ENCODE results near the gene TMEM82. TPM values are rescaled to one million over a fixed set of nuclear protein-coding genes. Genes with fewer than 3 reads are reported as not detected.

Gene TMEM82
- total RNA-seq, 1 experiment from 2014 or later: not detected

GRCh38 chr1:15736038-15736891 is 6.0 kb upstream of the TMEM82 start, which contains the start of gene SLC25A34:
SLC25A34 (plus strand) TSS chr1:15736258; CDS start chr1:15736486, 228 bp downstream.
- POLR2A ChIA-PET: interaction anchor here (1.4 kb wide), 1 partner anchor 56 kb away, joined by 3 read pairs; no protein-coding TSS in a partner anchor
- no peak for TF ChIP-seq CTCF (IDR thresholded peaks at IDR 0.05; ENCODE audit: unreplicated experiment)
- DNase-seq (ENCODE audit: unreplicated experiment): no peak
- no TSS peak for BruUV-seq (replicated peaks)
- Mint-ChIP-seq H3K27ac (ENCODE audit: low read depth, unreplicated experiment) (no peak within 1 kb of the TSS), H3K4me1 (ENCODE audit: insufficient read depth, unreplicated experiment) (peaks cover 3% of the 10 kb centered on the region), H3K9me3 (ENCODE audit: unreplicated experiment) (no peaks in the 10 kb centered on the region), H3K36me3 (ENCODE audit: insufficient read depth, unreplicated experiment) (peaks cover 17% of the 10 kb centered on the region), H3K27me3 (ENCODE audit: insufficient read depth, unreplicated experiment) (no peaks in the 10 kb centered on the region), H3K4me3 (ENCODE audit: unreplicated experiment) (no peak within 1 kb of the TSS)
- CTCF ChIA-PET: interaction anchor here (0.5 to 0.7 kb wide), 4 partner anchors 41 to 597 kb away, joined by 3 read pairs; no protein-coding TSS in a partner anchor
- intact Hi-C loops (cut with micrococcal nuclease): no loop called here

- no peak for DNase-seq (ENCODE audit: unreplicated experiment)
- intact Hi-C loops (cut with micrococcal nuclease): no loop called here
- peaks cover 7% of the 10 kb centered on the region for H3K4me1 Mint-ChIP-seq (ENCODE audit: insufficient read depth, unreplicated experiment)
- CTCF ChIA-PET: interaction anchor here (0.6 to 0.7 kb wide), 2 partner anchors 41 to 320 kb away, joined by 3 read pairs; no protein-coding TSS in a partner anchor
- H3K27me3 Mint-ChIP-seq (ENCODE audit: insufficient read depth, unreplicated experiment): no peaks in the 10 kb centered on the region
- no peak overlapping the region for H3K27ac Mint-ChIP-seq (ENCODE audit: low read depth, unreplicated experiment)
- H3K36me3 Mint-ChIP-seq (ENCODE audit: insufficient read depth, unreplicated experiment): peaks cover 17% of the 10 kb centered on the region
- H3K4me3 Mint-ChIP-seq (ENCODE audit: unreplicated experiment): no peak overlapping the region
- no peak for TF ChIP-seq CTCF (IDR thresholded peaks at IDR 0.05; ENCODE audit: unreplicated experiment)
- no peaks in the 10 kb centered on the region for H3K9me3 Mint-ChIP-seq (ENCODE audit: unreplicated experiment)
- POLR2A ChIA-PET: interaction anchor here (0.8 to 1.4 kb wide), 3 partner anchors 56 to 119 kb away, joined by 3 to 5 read pairs (median 3); no protein-coding TSS in a partner anchor
- BruUV-seq (replicated peaks): no TSS peak
These were observed 5.4 kb upstream of the TMEM82 start for GRCh38 chr1:15736892-15737261.

GRCh38 chr1:15737324-15738319 is 4.7 kb upstream of the TMEM82 start:
- no peak overlapping the region for H3K4me3 Mint-ChIP-seq (ENCODE audit: unreplicated experiment)
- no peaks in the 10 kb centered on the region for H3K9me3 Mint-ChIP-seq (ENCODE audit: unreplicated experiment)
- no TSS peak for BruUV-seq (replicated peaks)
- DNase-seq (ENCODE audit: unreplicated experiment): no peak
- peaks cover 15% of the 10 kb centered on the region for H3K36me3 Mint-ChIP-seq (ENCODE audit: insufficient read depth, unreplicated experiment)
- intact Hi-C loops (cut with micrococcal nuclease): no loop called here
- H3K27ac Mint-ChIP-seq (ENCODE audit: low read depth, unreplicated experiment): no peak overlapping the region
- peaks cover 7% of the 10 kb centered on the region for H3K4me1 Mint-ChIP-seq (ENCODE audit: insufficient read depth, unreplicated experiment)
- TF ChIP-seq CTCF (IDR thresholded peaks at IDR 0.05; ENCODE audit: unreplicated experiment): no peak
- CTCF ChIA-PET: interaction anchor here (0.6 to 1.8 kb wide), 6 partner anchors 18 to 302 kb away, joined by 3 to 5 read pairs (median 3); no protein-coding TSS in a partner anchor
- POLR2A ChIA-PET: interaction anchor here (0.6 to 0.9 kb wide), 3 partner anchors 9 to 119 kb away, joined by 3 to 5 read pairs (median 4); no protein-coding TSS in a partner anchor
- no peaks in the 10 kb centered on the region for H3K27me3 Mint-ChIP-seq (ENCODE audit: insufficient read depth, unreplicated experiment)
